HepG2 (cell line): ENCODE results near the gene FCRLA. TPM values are rescaled to one million over a fixed set of nuclear protein-coding genes. Genes with fewer than 3 reads are reported as not detected.

Experiments
- ATAC-seq: fragments of 200-7000 bp; cut with Tn5 transposase; 3 replicates; pipeline ENCODE4 v1.9.1; 2020; ENCODE audit warnings: mild to moderate bottlenecking, moderate library complexity
- BruUV-seq: library from RNA; stranded (reverse); fragments of 400-500 nt; replicated peaks from 2 replicates; lab custom pipeline; 2021; lab: Mats Ljungman, UMichigan
- CTCF ChIA-PET: fragments of 300-600 bp; formaldehyde crosslinking; extraction: SDS; loops from one replicate; lab custom pipeline; 2021; ENCODE audit warnings: low total read pairs, inconsistent platforms, low intra/inter-chr PET ratio; lab: Yijun Ruan, JAX
- POLR2A ChIA-PET: fragments of 350-600 bp; sonication (Branson Sonifier 250); formaldehyde crosslinking; loops from one replicate; lab custom pipeline; 2020; ENCODE audit warnings: antibody characterized with exemption, inconsistent platforms; lab: Yijun Ruan, JAX
- DNase-seq: peaks from one replicate; pipeline ENCODE4 v3.0.0-alpha.2; 2015; ENCODE audit warnings: low spot score
- FAIRE-seq: peaks from 3 replicates; lab custom pipeline; 2011; peaks lifted over from hg19 to GRCh38; lab: Jason Lieb, UNC
- H2AFZ ChIP-seq: one replicate; pipeline ENCODE4 v1.6.1; 2011; ENCODE audit warnings: low read length, inconsistent platforms
- H3K27ac ChIP-seq: fragments of 300-600 bp; 3 replicates; pipeline ENCODE4 v1.8.0; 2011; ENCODE audit warnings: mixed run types, mild to moderate bottlenecking, mixed read lengths, low read length, inconsistent platforms; ENCODE audit not compliant: insufficient read depth; ENCODE audit errors: extremely low read length
- H3K27me3 ChIP-seq, 2 experiments: fragments of 200-600 bp in 1 of 2; 2 replicates in 1 of 2; 3 replicates in 1 of 2; pipeline versions ENCODE4 v1.6.0 to v1.8.0; 2011; ENCODE audit warnings: low read length in 2 of 2, mild to moderate bottlenecking in 2 of 2, moderate library complexity in 2 of 2, inconsistent platforms in 1 of 2; ENCODE audit not compliant: insufficient read depth in 2 of 2, control insufficient read depth in 1 of 2
- H3K36me3 ChIP-seq, 2 experiments: fragments of 200-600 bp in 1 of 2; replicated peaks in 1 of 2; 2 replicates in 1 of 2; 3 replicates in 1 of 2; pipeline versions ENCODE4 v1.5.1 to v1.8.0; 2011; ENCODE audit warnings: low read length in 2 of 2, inconsistent platforms in 1 of 2; ENCODE audit not compliant: insufficient read depth in 2 of 2, control insufficient read depth in 1 of 2
- H3K4me1 ChIP-seq: 2 replicates; pipeline ENCODE4 v1.5.1; 2012; ENCODE audit warnings: low read length, inconsistent platforms; ENCODE audit not compliant: insufficient read depth
- H3K4me2 ChIP-seq: 2 replicates; pipeline ENCODE4 v1.6.0; 2011; ENCODE audit warnings: low read depth, low read length, inconsistent platforms
- H3K4me3 ChIP-seq, 3 experiments: fragments of 200-600 bp in 1 of 3; sonication (generic), shearing (Covaris generic) in 1 of 3; replicated peaks in 1 of 3; 2 replicates each; pipeline ENCODE4 v1.5.1; 2011 to 2016; ENCODE audit warnings: low read length in 3 of 3, inconsistent platforms in 2 of 3, low read depth in 2 of 3, mild to moderate bottlenecking in 2 of 3, control low read depth in 1 of 3, mixed read lengths in 1 of 3; ENCODE audit not compliant: insufficient read depth in 1 of 3
- H3K79me2 ChIP-seq: one replicate; pipeline ENCODE4 v1.6.1; 2011; ENCODE audit warnings: low read length, inconsistent platforms; ENCODE audit not compliant: insufficient read depth
- H3K9ac ChIP-seq: 2 replicates; pipeline ENCODE4 v1.6.0; 2011; ENCODE audit warnings: mild to moderate bottlenecking, low read depth, low read length, inconsistent platforms; ENCODE audit not compliant: insufficient read depth
- H3K9me3 ChIP-seq: 2 replicates; pipeline ENCODE4 v1.5.1; 2012; ENCODE audit warnings: mild to moderate bottlenecking, low read length
- H4K20me1 ChIP-seq: 2 replicates; pipeline ENCODE4 v1.6.0; 2011; ENCODE audit warnings: inconsistent platforms, mild to moderate bottlenecking, low read length, moderate library complexity; ENCODE audit not compliant: insufficient read depth
- FOXA3 ChIP-seq: IDR thresholded peaks from 2 replicates; pipeline ENCODE4 v1.6.1; 2016; ENCODE audit warnings: missing genetic modification reagents, missing compliant biosample characterization
- HOXA5 ChIP-seq: sonication (generic); formaldehyde crosslinking; IDR thresholded peaks from 2 replicates; pipeline ENCODE4 v1.4.0; 2020; ENCODE audit warnings: missing genetic modification reagents
- NFYB ChIP-seq: sonication (generic); formaldehyde crosslinking; IDR thresholded peaks from 2 replicates; pipeline ENCODE4 v1.4.0; 2020; ENCODE audit warnings: missing genetic modification reagents
- YEATS4 ChIP-seq: sonication (generic); formaldehyde crosslinking; IDR thresholded peaks from 2 replicates; pipeline ENCODE4 v1.4.0; 2020; ENCODE audit warnings: missing genetic modification reagents, borderline replicate concordance
- WGBS: methylation state at CpG from one replicate; pipeline ENCODE4 v1.1.6; 2017; ENCODE audit warnings: low lambda C conversion rate; 5-methylcytosine and 5-hydroxymethylcytosine counted together
- in situ Hi-C: cut with HindIII; loops from 2 replicates; pipeline ENCODE4 v1.10.0; 2017; ENCODE audit warnings: low pct_unique_long_range_greater_than_20kb; ENCODE audit not compliant: extremely low pct_ligation_motif_present
- intact Hi-C: fragments of 100-400 bp; cut with micrococcal nuclease; formaldehyde crosslinking; loops from one replicate; pipeline ENCODE4 v1.10.0; 2022; ENCODE audit not compliant: unreplicated experiment
- polyA plus RNA-seq, 8 experiments: library from polyadenylated mRNA; depleted of rRNA in 3 of 8; stranded (reverse) in 7 of 8; unstranded in 1 of 8; fragments of >200 nt; fragmentation: Illumina TruSeq in 4 of 8; extraction: Trizol in 4 of 8; gene quantifications; 2 replicates each; pipeline versions ENCODE4 v1.2.1 to v1.2.3, GENCODE V29; 2011 to 2016; ENCODE audit warnings: low read depth in 4 of 8, missing spikeins in 1 of 8, mixed read lengths in 1 of 8; ENCODE audit not compliant: insufficient read depth in 1 of 8
- total RNA-seq, 5 experiments: library from RNA; depleted of rRNA; stranded (reverse); fragments of >200 nt; fragmentation: Illumina TruSeq; extraction: Trizol; gene quantifications; 2 replicates each; pipeline ENCODE4 v1.2.3, GENCODE V29; 2016; ENCODE audit warnings: low read depth in 1 of 5
- TF ChIP-seq, protein P1 (sequence below): IDR thresholded peaks from 2 replicates; pipeline ENCODE4 v1.6.1; 2016; ENCODE audit warnings: low read depth, control low read depth
- TF ChIP-seq, protein P2 (sequence below): sonication (generic); formaldehyde crosslinking; IDR thresholded peaks from 2 replicates; pipeline ENCODE4 v1.4.0; 2020; ENCODE audit warnings: missing genetic modification reagents

The FCRLA gene
- total and polyA plus RNA-seq, 2 of the 13 experiments (the other 11 are each of a cell fraction or from before 2014, with no cell fraction given), result not detected

DNA sequence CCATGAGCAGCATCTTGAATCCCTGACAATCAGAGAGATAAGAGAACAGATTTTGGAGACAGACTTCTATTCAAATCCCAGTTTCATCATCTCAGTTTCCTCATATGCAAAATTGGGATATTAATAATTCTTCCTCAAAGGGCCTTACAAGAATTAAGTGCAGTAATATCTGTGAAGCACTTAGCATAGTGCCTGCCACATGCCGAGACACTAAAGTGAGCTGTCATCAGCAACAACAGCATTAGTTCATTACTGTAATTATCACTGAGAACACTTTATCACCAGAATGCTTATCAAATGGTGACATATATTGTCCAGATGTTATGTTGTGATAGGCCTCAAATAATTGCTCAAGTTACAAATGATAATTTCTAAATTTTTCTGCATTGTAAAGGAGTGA lies 13.4 kb downstream of the FCRLA start:
- H3K9me3 ChIP-seq, result no peaks in the 10 kb centered on the region
- no peaks in the 10 kb centered on the region for H4K20me1 ChIP-seq
- FAIRE-seq (no peak), DNase-seq (no peak), ATAC-seq (no peak)
- in situ Hi-C loops, result no loop called here
- POLR2A ChIA-PET, result no interaction called here
- intact Hi-C loops, result no loop called here
- no peaks in the 10 kb centered on the region for H3K36me3 ChIP-seq
- no peak overlapping the region for H3K4me3 ChIP-seq
- peaks cover 1% of the 10 kb centered on the region for H3K4me1 ChIP-seq
- H2AFZ ChIP-seq, result no peak overlapping the region
- WGBS, result 65% methylated on average over 1 of the region's 1 CpG
- H3K79me2 ChIP-seq, result no peaks in the 10 kb centered on the region
- no peak overlapping the region for H3K27ac ChIP-seq
- no peak overlapping the region for H3K9ac ChIP-seq
- no peak overlapping the region for H3K4me2 ChIP-seq
- H3K27me3 ChIP-seq, result peaks cover 3 to 19% of the 10 kb centered on the region in 2 experiments; a peak in 4 of 5 replicates
- no peak for TF ChIP-seq HOXA5 (CRISPR knock-in tag)
- CTCF ChIA-PET, result no interaction called here
- BruUV-seq, result no TSS peak

DNA sequence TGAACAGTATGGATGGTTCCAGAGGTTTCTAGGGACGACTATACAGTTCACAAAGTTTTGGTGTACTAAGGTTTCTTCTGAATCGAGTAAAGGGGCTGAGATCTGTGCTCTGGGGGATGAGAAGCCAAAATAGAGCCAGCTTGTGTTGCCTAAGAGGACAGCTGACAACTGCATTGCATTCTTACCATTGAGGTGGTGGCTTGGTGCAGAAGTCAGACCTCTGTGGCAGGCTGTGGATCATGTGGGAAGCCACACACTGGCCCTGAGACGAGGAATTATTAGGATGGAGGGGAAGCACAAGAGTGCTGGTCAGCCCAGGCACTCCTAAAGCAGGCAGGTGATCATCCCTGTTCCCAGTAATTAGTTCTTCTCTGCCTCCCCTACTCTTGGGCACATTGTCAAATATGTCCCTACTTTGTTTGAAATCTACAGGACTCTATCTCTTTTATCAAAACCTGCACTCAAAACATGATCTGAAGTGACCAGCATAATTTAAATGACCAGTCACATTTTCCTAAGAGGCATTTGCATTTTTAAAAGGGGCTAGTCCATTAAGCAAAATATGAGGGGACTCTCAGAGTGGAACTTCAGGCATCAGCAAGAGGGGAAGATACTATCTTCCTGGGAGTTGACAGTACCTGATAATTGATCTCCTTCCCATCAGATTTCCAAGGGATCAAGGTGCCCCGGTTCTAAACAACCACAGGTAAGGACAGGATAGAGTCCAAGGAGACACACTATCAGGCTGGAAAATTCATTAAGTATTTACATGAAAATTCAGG lies 14.1 kb downstream of the FCRLA start, which contains the start of gene FCRLB:
FCRLB (plus strand) TSS at position 589 of the 782 bp plus-strand sequence. CDS start 1,129 bp downstream, outside the sequence.
- Histone ChIP-seq H3K9me3 (no peaks in the 10 kb centered on the region), H3K9ac (no peak within 1 kb of the TSS), H2AFZ (no peak within 1 kb of the TSS), H3K4me3 (no peak within 1 kb of the TSS), H3K4me1 (peaks cover 7% of the 10 kb centered on the region), H4K20me1 (no peaks in the 10 kb centered on the region), H3K79me2 (no peaks in the 10 kb centered on the region), H3K27ac (no peak within 1 kb of the TSS), H3K36me3 (no peaks in the 10 kb centered on the region), H3K27me3 (peaks cover 3 to 26% of the 10 kb centered on the region in 2 experiments; a peak in 4 of 5 replicates), H3K4me2 (no peak within 1 kb of the TSS)
- TF ChIP-seq, protein P1, sequence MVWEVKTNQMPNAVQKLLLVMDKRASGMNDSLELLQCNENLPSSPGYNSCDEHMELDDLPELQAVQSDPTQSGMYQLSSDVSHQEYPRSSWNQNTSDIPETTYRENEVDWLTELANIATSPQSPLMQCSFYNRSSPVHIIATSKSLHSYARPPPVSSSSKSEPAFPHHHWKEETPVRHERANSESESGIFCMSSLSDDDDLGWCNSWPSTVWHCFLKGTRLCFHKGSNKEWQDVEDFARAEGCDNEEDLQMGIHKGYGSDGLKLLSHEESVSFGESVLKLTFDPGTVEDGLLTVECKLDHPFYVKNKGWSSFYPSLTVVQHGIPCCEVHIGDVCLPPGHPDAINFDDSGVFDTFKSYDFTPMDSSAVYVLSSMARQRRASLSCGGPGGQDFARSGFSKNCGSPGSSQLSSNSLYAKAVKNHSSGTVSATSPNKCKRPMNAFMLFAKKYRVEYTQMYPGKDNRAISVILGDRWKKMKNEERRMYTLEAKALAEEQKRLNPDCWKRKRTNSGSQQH (CRISPR knock-in tag), result no peak
- TF ChIP-seq FOXA3 (CRISPR knock-in tag), result no peak
- TF ChIP-seq YEATS4 (CRISPR knock-in tag), result no peak
- TF ChIP-seq NFYB (CRISPR knock-in tag), result no peak
- TF ChIP-seq, protein P2, sequence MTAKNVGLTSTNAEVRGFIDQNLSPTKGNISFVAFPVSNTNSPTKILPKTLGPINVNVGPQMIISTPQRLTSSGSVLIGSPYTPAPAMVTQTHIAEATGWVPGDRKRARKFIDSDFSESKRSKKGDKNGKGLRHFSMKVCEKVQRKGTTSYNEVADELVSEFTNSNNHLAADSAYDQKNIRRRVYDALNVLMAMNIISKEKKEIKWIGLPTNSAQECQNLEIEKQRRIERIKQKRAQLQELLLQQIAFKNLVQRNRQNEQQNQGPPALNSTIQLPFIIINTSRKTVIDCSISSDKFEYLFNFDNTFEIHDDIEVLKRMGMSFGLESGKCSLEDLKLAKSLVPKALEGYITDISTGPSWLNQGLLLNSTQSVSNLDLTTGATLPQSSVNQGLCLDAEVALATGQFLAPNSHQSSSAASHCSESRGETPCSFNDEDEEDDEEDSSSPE (CRISPR knock-in tag), result no peak
- intact Hi-C loops, result no loop called here
- ChIA-PET POLR2A (no interaction called here), CTCF (no interaction called here)
- no peak for DNase-seq
- no peak for FAIRE-seq
- no peak for ATAC-seq
- 0% methylated on average over 3 of the region's 4 CpGs for WGBS
- in situ Hi-C loops, result no loop called here
- BruUV-seq, result no TSS peak
